Heart right ventricle (tissue), 16 donors: ENCODE data around the gene CDO1. TPM values are rescaled to one million over a fixed set of nuclear protein-coding genes. Genes with fewer than 3 reads are reported as not detected.

Source experiments
- ATAC-seq, 8 donors: fragments of 200-7000 bp; cut with Tn5 transposase; one replicate each; pipeline ENCODE4 v1.9.1; 2020; ENCODE audit warnings: mild to moderate bottlenecking in 8 of 8, moderate library complexity in 8 of 8, moderate number of reproducible peaks in 1 of 8
- DNase-seq, 2 donors: peaks; one replicate each; pipeline ENCODE4 v3.0.0-alpha.2; 2020
- H3K27ac ChIP-seq, 10 donors: fragments of 200-600 bp; sonication (generic) in 2 of 10; one replicate each; pipeline versions ENCODE4 v1.5.0 to v1.8.0; 2020 to 2022; ENCODE audit warnings: mild to moderate bottlenecking in 3 of 10
- H3K27me3 ChIP-seq, 7 donors: fragments of 200-600 bp; one replicate each; pipeline ENCODE4 v1.8.0; 2021 to 2022; ENCODE audit warnings: mild to moderate bottlenecking in 2 of 7
- H3K36me3 ChIP-seq, 9 donors: fragments of 200-600 bp; sonication (generic) in 1 of 9; one replicate each; pipeline versions ENCODE4 v1.5.0 to v1.8.0; 2020 to 2022; ENCODE audit warnings: mild to moderate bottlenecking in 2 of 9
- H3K4me1 ChIP-seq, 9 donors: fragments of 200-600 bp; sonication (generic) in 1 of 9; one replicate each; pipeline versions ENCODE4 v1.5.0 to v1.8.0; 2020 to 2022; ENCODE audit warnings: mild to moderate bottlenecking in 4 of 9
- H3K4me3 ChIP-seq, 10 donors: fragments of 200-600 bp; sonication (generic) in 2 of 10; one replicate each; pipeline versions ENCODE4 v1.5.0 to v1.8.0; 2020 to 2022; ENCODE audit warnings: mild to moderate bottlenecking in 7 of 10, moderate library complexity in 2 of 10
- H3K9me3 ChIP-seq, 11 donors: fragments of 200-600 bp in 10 of 11; sonication (generic) in 2 of 11; one replicate each; pipeline versions ENCODE4 v1.5.0 to v1.8.0; 2013 to 2022; ENCODE audit warnings: mild to moderate bottlenecking in 2 of 11, control low read depth in 1 of 11, moderate library complexity in 1 of 11
- WGBS, 2 donors: extraction: QIAGEN DNeasy Blood & Tissue Kit; methylation state at CpG; one replicate each; pipeline ENCODE4 v1.1.7; 2013; ENCODE audit warnings: inconsistent platforms in 1 of 2; 5-methylcytosine and 5-hydroxymethylcytosine counted together
- intact Hi-C, 10 donors: fragments of 100-400 bp; cut with DNase I; formaldehyde crosslinking; loops; one replicate each; pipeline versions ENCODE4 v1.11.1 to v1.14.2; 2022
- polyA plus RNA-seq, 2 donors: library from polyadenylated mRNA; stranded (reverse); fragments of 200-250 nt; gene quantifications; one replicate each; pipeline ENCODE4 v1.2.3, GENCODE V29; 2013
- total RNA-seq, 10 donors: library from RNA; stranded (reverse); fragmentation: NEBNext Ultra II Directional in 3 of 10; extraction: Animal tissue kit (Norgen Biotek cat#: 25700) in 3 of 10; gene quantifications; one replicate each; pipeline versions ENCODE4 v1.2.1 to v1.2.4, GENCODE V29; 2021 to 2023
- TF ChIP-seq, protein P1 (sequence below), 9 donors: fragments of 200-600 bp; sonication (generic) in 2 of 9; IDR thresholded peaks; one replicate each; pipeline versions ENCODE4 v1.5.0 to v1.8.0; 2021 to 2022; ENCODE audit warnings: antibody characterized with exemption in 9 of 9, mild to moderate bottlenecking in 5 of 9, moderate library complexity in 1 of 9
- donor health status: Arrhythmogenic right ventricular cardiomyopathy.
- donor health status: ischemic (EF 13 %, LVEDD 7.1; RV severe dilation, severe dysfunction).
- donor health status: healthy with polysubstance abuse.
- donor health status: DM: no; HTN: yes; CAD: no.
- donor health status: DM: no; HTN: no; CAD: no.
- donor health status: ischemic (EF 25% LVEDD 6.9; RV normal size, moderate dysfunction).
- donor health status: ischemic (EF 25% LVEDD 5.7; RV mildly dilated, moderate dysfunction).
- donor health status: healthy.
- donor health status: DM: yes; HTN: yes; CAD: no.
- donor health status: Ischemic cardiomyopathy.
- donor health status: ischemic (EF 35%, LVEDD 5.7; RV mildly dilated, moderate dysfunction).
- donor health status: nonischemic (EF 11% LVEDD 7.7; RV severe dilation, severe dysfunction).
- donor health status: DM: yes; HTN: yes; CAD: no.
- donor health status: PGD.
- donor health status: ischemic (EF 29% LVEDD 5.4; RV normal size, mild dysfunction).
- donor health status: nonischemic (EF 23%, LVEDD 6.1; RV moderate dilation, normal function).

Gene CDO1
- total and polyA plus RNA-seq, 12 donors: 2.3 to 14.8 (median 5.0) TPM

DNA sequence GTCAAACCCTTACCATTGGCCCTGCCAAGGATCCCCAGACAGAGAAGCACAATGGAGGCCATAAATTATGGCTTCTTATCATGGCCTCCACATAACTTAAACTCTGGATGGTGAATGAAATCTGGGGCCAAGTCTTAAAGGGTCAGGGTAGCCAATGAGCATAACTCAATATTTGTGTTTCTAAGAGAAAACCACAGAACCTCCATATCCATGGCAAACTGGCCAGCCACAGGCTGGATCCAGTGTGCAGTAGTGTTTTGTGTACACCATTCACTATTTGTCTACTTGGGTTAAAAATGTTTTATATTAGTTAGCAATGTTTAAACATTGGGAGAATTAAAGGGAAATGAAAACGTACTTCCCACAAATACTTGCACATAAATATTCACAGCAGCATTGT lies 60.8 kb downstream of the CDO1 start:
- H3K4me3 ChIP-seq: no peak overlapping the region
- 73 to 90% methylated on average over 1 of the region's 1 CpG for WGBS, 2 donors
- no peaks in the 10 kb centered on the region for H3K36me3 ChIP-seq
- ATAC-seq (no peak), DNase-seq (no peak)
- TF ChIP-seq, protein P1, sequence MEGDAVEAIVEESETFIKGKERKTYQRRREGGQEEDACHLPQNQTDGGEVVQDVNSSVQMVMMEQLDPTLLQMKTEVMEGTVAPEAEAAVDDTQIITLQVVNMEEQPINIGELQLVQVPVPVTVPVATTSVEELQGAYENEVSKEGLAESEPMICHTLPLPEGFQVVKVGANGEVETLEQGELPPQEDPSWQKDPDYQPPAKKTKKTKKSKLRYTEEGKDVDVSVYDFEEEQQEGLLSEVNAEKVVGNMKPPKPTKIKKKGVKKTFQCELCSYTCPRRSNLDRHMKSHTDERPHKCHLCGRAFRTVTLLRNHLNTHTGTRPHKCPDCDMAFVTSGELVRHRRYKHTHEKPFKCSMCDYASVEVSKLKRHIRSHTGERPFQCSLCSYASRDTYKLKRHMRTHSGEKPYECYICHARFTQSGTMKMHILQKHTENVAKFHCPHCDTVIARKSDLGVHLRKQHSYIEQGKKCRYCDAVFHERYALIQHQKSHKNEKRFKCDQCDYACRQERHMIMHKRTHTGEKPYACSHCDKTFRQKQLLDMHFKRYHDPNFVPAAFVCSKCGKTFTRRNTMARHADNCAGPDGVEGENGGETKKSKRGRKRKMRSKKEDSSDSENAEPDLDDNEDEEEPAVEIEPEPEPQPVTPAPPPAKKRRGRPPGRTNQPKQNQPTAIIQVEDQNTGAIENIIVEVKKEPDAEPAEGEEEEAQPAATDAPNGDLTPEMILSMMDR (IDR thresholded peaks at IDR 0.05): no peak
- H3K27ac ChIP-seq: no peak overlapping the region
- peaks cover 0 to 3% (median 0%) of the 10 kb centered on the region in 7 donors for H3K27me3 ChIP-seq
- intact Hi-C loops: no loop called here
- H3K4me1 ChIP-seq: no peaks in the 10 kb centered on the region
- no peaks in the 10 kb centered on the region for H3K9me3 ChIP-seq

Other genes starting within 250 kb of the CDO1 start
- 1 to 10 TPM; 1.2 to 4.4 (median 2.0) TPM for gene TICAM2, start 214.2 kb downstream of the CDO1 start, total RNA-seq
- 1 to 10 TPM; 1.3 to 1.9 TPM for gene TICAM2, start 214.2 kb downstream of the CDO1 start, polyA plus RNA-seq
- 100 to 1,000 TPM in 1 of 10 donors, 10 to 100 TPM in 9; 73.4 to 100 (median 85.9) TPM for gene TMED7, start 190.6 kb downstream of the CDO1 start, total RNA-seq
- 10 to 100 TPM; 15.8 to 41.7 TPM for gene TMED7, start 190.6 kb downstream of the CDO1 start, polyA plus RNA-seq
- gene ATG12, start 24.9 kb upstream of the CDO1 start, total RNA-seq: 10 to 100 TPM; 18.0 to 29.8 (median 24.3) TPM
- 10 to 100 TPM; 27.2 to 28.6 TPM for gene ATG12, start 24.9 kb upstream of the CDO1 start, polyA plus RNA-seq
- 10 to 100 TPM; 31.9 to 63.0 (median 42.2) TPM for gene AP3S1, start 25.3 kb upstream of the CDO1 start, total RNA-seq
- gene AP3S1, start 25.3 kb upstream of the CDO1 start, polyA plus RNA-seq: 10 to 100 TPM; 30.3 to 42.2 TPM
- gene LVRN, start 145.8 kb upstream of the CDO1 start, total RNA-seq: under 1 TPM in 9 of 10 donors, not detected in 1; 0.07 to 0.61 (median 0.20) TPM
- 1 to 10 TPM in 1 of 2 donors, under 1 TPM in 1; 0.20 to 1.0 TPM for gene LVRN, start 145.8 kb upstream of the CDO1 start, polyA plus RNA-seq
- not detected for gene ARL14EPL, start 215.8 kb upstream of the CDO1 start, total RNA-seq
- gene ARL14EPL, start 215.8 kb upstream of the CDO1 start, polyA plus RNA-seq: not detected